ENCODE measurements around the gene WDR72.

DNA sequence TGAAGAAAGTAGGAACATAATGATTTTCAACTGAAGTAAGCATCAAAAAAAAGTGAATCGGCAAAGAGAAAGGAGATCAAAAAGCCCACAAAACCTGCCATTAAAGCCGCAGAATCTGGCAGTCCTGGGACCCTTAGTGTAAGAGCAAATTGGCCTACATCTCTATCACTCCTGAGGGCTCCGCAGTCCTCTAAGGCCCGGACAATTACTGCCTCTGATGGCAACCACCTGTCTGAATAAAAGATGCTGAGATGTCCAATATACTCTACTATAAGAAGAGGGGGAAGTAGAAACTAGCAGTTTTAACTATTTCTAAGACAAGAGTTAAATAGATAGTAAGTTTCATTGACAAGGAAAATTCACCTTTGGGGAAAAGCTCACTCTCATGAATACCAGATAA lies 20.3 kb downstream of the WDR72 start:
- TF ChIP-seq CTCF (conservative IDR thresholded peaks at IDR 0.05; ENCODE audit: low read length) (no peak), EZH2phosphoT487 (IDR thresholded peaks at IDR 0.05; ENCODE audit: borderline replicate concordance, low read depth, low read length) (no peak)
